GF-D8 (cell line): ENCODE data around the gene BST1.
A peak's percentile ranks its signal among the peaks of the same experiment; 100 is the strongest.

Experiments
- DNase-seq: peaks from one replicate; lab custom pipeline; 2025; lab: John Stamatoyannopoulos, UW

Gene BST1

GRCh38 chr4:15676039-15676438, 26.8 kb upstream of the BST1 start:
- no peak for DNase-seq

GRCh38 chr4:15676899-15677298, 26.0 kb upstream of the BST1 start:
- DNase-seq: no peak

GRCh38 chr4:15677507-15677988, 25.3 kb upstream of the BST1 start:
- DNase-seq: no peak

- DNase-seq: no peak
Measured at GRCh38 chr4:15681067-15681371, 21.8 kb upstream of the BST1 start.

- peak; percentile 95 for DNase-seq
Measured at GRCh38 chr4:15681372-15682241, 21.3 kb upstream of the BST1 start, which contains the start of gene FAM200B. Gene FAM200B, plus strand, starts transcription at chr4:15681827. Its CDS starts 5,151 bp downstream, at chr4:15686978.

GRCh38 chr4:15682242-15683142, 20.4 kb upstream of the BST1 start:
- peak; percentile 60 for DNase-seq

- DNase-seq: peak; percentile 51
Measured at GRCh38 chr4:15683143-15683495, 19.7 kb upstream of the BST1 start.

- DNase-seq: no peak
Measured at GRCh38 chr4:15684498-15684897, 18.4 kb upstream of the BST1 start.

GRCh38 chr4:15688051-15688450, 14.8 kb upstream of the BST1 start:
- DNase-seq: no peak

GRCh38 chr4:15689540-15689939, 13.3 kb upstream of the BST1 start:
- DNase-seq: peak; percentile 73

GRCh38 chr4:15690020-15690809, 12.7 kb upstream of the BST1 start:
- peak; percentile 63 for DNase-seq

GRCh38 chr4:15691346-15692135, 11.3 kb upstream of the BST1 start:
- DNase-seq: no peak

GRCh38 chr4:15692602-15693001, 10.3 kb upstream of the BST1 start:
- no peak for DNase-seq

- no peak for DNase-seq
Measured at GRCh38 chr4:15694431-15694830, 8.4 kb upstream of the BST1 start.

GRCh38 chr4:15695240-15695699, 7.6 kb upstream of the BST1 start:
- DNase-seq: no peak

GRCh38 chr4:15695729-15696128, 7.1 kb upstream of the BST1 start:
- DNase-seq: no peak

- no peak for DNase-seq
Measured at GRCh38 chr4:15696866-15697265, 6.0 kb upstream of the BST1 start.

GRCh38 chr4:15703439-15703838, 574 bp downstream of the BST1 start:
- DNase-seq: no peak

GRCh38 chr4:15704129-15704528, 1.3 kb downstream of the BST1 start:
- no peak for DNase-seq

- no peak for DNase-seq
Measured at GRCh38 chr4:15706646-15707362, 3.9 kb downstream of the BST1 start.

- no peak for DNase-seq
Measured at GRCh38 chr4:15707363-15707715, 4.5 kb downstream of the BST1 start.
